ENCODE results near the gene CYRIA.

DNA sequence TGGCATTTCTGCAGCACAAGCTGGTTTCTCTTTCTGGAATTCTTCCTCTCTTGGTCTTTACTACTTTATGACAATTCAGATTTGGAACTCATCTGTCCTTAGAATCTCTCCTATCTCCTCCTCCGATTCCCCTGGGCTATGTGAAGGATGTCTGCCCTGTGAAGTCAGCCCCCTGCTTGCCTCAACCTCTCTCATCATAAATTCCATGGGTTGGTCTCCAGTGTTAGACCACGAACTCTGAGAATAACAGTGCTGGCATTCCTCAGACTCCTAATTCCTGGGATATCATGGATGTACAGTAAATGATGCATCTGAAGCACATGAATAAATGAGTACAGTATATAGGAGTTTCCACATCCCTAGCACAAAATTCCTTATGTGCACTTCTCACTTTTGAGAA is 21.0 kb upstream of the CYRIA start:
- TF ChIP-seq, protein P1, sequence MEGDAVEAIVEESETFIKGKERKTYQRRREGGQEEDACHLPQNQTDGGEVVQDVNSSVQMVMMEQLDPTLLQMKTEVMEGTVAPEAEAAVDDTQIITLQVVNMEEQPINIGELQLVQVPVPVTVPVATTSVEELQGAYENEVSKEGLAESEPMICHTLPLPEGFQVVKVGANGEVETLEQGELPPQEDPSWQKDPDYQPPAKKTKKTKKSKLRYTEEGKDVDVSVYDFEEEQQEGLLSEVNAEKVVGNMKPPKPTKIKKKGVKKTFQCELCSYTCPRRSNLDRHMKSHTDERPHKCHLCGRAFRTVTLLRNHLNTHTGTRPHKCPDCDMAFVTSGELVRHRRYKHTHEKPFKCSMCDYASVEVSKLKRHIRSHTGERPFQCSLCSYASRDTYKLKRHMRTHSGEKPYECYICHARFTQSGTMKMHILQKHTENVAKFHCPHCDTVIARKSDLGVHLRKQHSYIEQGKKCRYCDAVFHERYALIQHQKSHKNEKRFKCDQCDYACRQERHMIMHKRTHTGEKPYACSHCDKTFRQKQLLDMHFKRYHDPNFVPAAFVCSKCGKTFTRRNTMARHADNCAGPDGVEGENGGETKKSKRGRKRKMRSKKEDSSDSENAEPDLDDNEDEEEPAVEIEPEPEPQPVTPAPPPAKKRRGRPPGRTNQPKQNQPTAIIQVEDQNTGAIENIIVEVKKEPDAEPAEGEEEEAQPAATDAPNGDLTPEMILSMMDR (IDR thresholded peaks at IDR 0.05 in 2 of 3, conservative IDR thresholded peaks at IDR 0.05 in 1 of 3; ENCODE audit: control insufficient read depth in 2 of 3, extremely low read depth in 1 of 3, insufficient read depth in 1 of 3, low read depth in 3 of 3, low read length in 3 of 3): no peak
- TF ChIP-seq EP300 (IDR thresholded peaks at IDR 0.05; ENCODE audit: borderline replicate concordance in 1 of 2, control insufficient read depth in 1 of 2, low read depth in 2 of 2, low read length in 2 of 2) (no peak), LARP7 (IDR thresholded peaks at IDR 0.05) (no peak), POLR2A (IDR thresholded peaks at IDR 0.05; ENCODE audit: low read depth, low read length) (no peak), ESRRA (IDR thresholded peaks at IDR 0.05; ENCODE audit: low read length) (no peak)
